Colonic mucosa (tissue), 4 donors: ENCODE results near the gene ECPAS. TPM values are rescaled to one million over a fixed set of nuclear protein-coding genes. Genes with fewer than 3 reads are reported as not detected.

Experiments
- DNase-seq: peaks from one replicate; pipeline ENCODE4 v3.0.0-alpha.2; 2020
- H3K27ac ChIP-seq: fragments of 200-600 bp; one replicate; pipeline ENCODE4 v1.8.0; 2021
- H3K27me3 ChIP-seq: fragments of 200-600 bp; one replicate; pipeline ENCODE4 v1.8.0; 2021
- H3K36me3 ChIP-seq: fragments of 200-600 bp; one replicate; pipeline ENCODE4 v1.8.0; 2021
- H3K4me1 ChIP-seq: fragments of 200-600 bp; one replicate; pipeline ENCODE4 v1.8.0; 2021; ENCODE audit warnings: mild to moderate bottlenecking
- H3K4me3 ChIP-seq: fragments of 200-600 bp; one replicate; pipeline ENCODE4 v1.8.0; 2021
- H3K9ac ChIP-seq, 2 donors: one replicate each; pipeline ENCODE4 v1.7.0; 2013; ENCODE audit warnings: control low read depth in 2 of 2, low read depth in 2 of 2, low read length in 2 of 2
- H3K9me3 ChIP-seq: fragments of 200-600 bp; one replicate; pipeline ENCODE4 v1.8.0; 2021
- CTCF ChIP-seq: fragments of 200-600 bp; IDR thresholded peaks from one replicate; pipeline ENCODE4 v1.8.0; 2022; ENCODE audit warnings: antibody characterized with exemption, mild to moderate bottlenecking
- intact Hi-C: fragments of 100-400 bp; cut with DNase I; formaldehyde crosslinking; loops from one replicate; pipeline ENCODE4 v1.14.1; 2022
- total RNA-seq, 2 donors: library from RNA; stranded (reverse); fragmentation: NEBNext Ultra II Directional in 1 of 2; extraction: Animal tissue kit (Norgen Biotek cat#: 25700) in 1 of 2; gene quantifications; one replicate each; pipeline ENCODE4 v1.2.1, GENCODE V29; 2021
- donor health status: healthy.
- donor health status: DM: no; HTN: no; CAD: no.
- donor health status: DM: no; HTN: no; CAD: no.

Gene ECPAS
- total RNA-seq, 2 donors from 2014 or later, result 55.1 to 92.5 TPM

- H3K27ac ChIP-seq, result no peak overlapping the region
- TF ChIP-seq CTCF, result no peak
- no peaks in the 10 kb centered on the region for H3K4me1 ChIP-seq
- H3K9me3 ChIP-seq, result no peaks in the 10 kb centered on the region
- intact Hi-C loops, result no loop called here
- DNase-seq, result no peak
- no peak overlapping the region for H3K9ac ChIP-seq
- no peak overlapping the region for H3K4me3 ChIP-seq
- H3K27me3 ChIP-seq, result no peaks in the 10 kb centered on the region
- no peaks in the 10 kb centered on the region for H3K36me3 ChIP-seq
Measured at GRCh38 chr9:111443454-111443853, 40.7 kb downstream of the ECPAS start.

GRCh38 chr9:111442360-111443027, 41.7 kb downstream of the ECPAS start:
- DNase-seq, result no peak
- no peaks in the 10 kb centered on the region for H3K9me3 ChIP-seq
- no peak overlapping the region for H3K27ac ChIP-seq
- no peaks in the 10 kb centered on the region for H3K27me3 ChIP-seq
- intact Hi-C loops, result no loop called here
- no peak overlapping the region for H3K4me3 ChIP-seq
- H3K36me3 ChIP-seq, result no peaks in the 10 kb centered on the region
- no peak overlapping the region for H3K9ac ChIP-seq
- TF ChIP-seq CTCF, result no peak
- no peaks in the 10 kb centered on the region for H3K4me1 ChIP-seq

GRCh38 chr9:111440226-111440625, 44.0 kb downstream of the ECPAS start:
- H3K27me3 ChIP-seq, result no peaks in the 10 kb centered on the region
- H3K36me3 ChIP-seq, result no peaks in the 10 kb centered on the region
- no peak overlapping the region for H3K27ac ChIP-seq
- H3K9ac ChIP-seq, result no peak overlapping the region
- DNase-seq, result no peak
- intact Hi-C loops, result no loop called here
- H3K4me3 ChIP-seq, result no peak overlapping the region
- H3K4me1 ChIP-seq, result no peaks in the 10 kb centered on the region
- H3K9me3 ChIP-seq, result no peaks in the 10 kb centered on the region
- TF ChIP-seq CTCF, result no peak

GRCh38 chr9:111438541-111439235, 45.5 kb downstream of the ECPAS start:
- no peaks in the 10 kb centered on the region for H3K9me3 ChIP-seq
- no peak for TF ChIP-seq CTCF
- intact Hi-C loops, result no loop called here
- H3K4me1 ChIP-seq, result no peaks in the 10 kb centered on the region
- H3K27ac ChIP-seq, result no peak overlapping the region
- no peaks in the 10 kb centered on the region for H3K36me3 ChIP-seq
- no peaks in the 10 kb centered on the region for H3K27me3 ChIP-seq
- no peak overlapping the region for H3K4me3 ChIP-seq
- H3K9ac ChIP-seq, result no peak overlapping the region
- no peak for DNase-seq

- Histone ChIP-seq H3K27ac (no peak overlapping the region), H3K4me1 (no peaks in the 10 kb centered on the region), H3K36me3 (no peaks in the 10 kb centered on the region), H3K9me3 (no peaks in the 10 kb centered on the region), H3K27me3 (no peaks in the 10 kb centered on the region), H3K9ac (no peak overlapping the region), H3K4me3 (no peak overlapping the region)
- TF ChIP-seq CTCF, result no peak
- DNase-seq, result no peak
- intact Hi-C loops, result no loop called here
Measured at GRCh38 chr9:111436571-111436970, 47.6 kb downstream of the ECPAS start.
